Natural killer cell (primary cell): ENCODE measurements around the gene PLIN5. TPM values are rescaled to one million over a fixed set of nuclear protein-coding genes. Genes with fewer than 3 reads are reported as not detected.

Experiments used
- ATAC-seq, 3 donors: fragments of 150-1000 bp in 2 of 3; fragments of 200-7000 bp in 1 of 3; cut with Tn5 transposase; 1 replicate in 1 of 3; 2 replicates in 2 of 3; pipeline ENCODE4 v1.10.0; 2021; ENCODE audit warnings: mild to moderate bottlenecking in 2 of 3, moderate library complexity in 2 of 3
- DNase-seq, 2 donors: peaks; one replicate each; pipeline versions ENCODE4 v3.0.0 to v3.0.0-alpha.2; 2013 to 2021; ENCODE audit warnings: mixed read lengths in 1 of 2
- H3K27ac ChIP-seq: one replicate; pipeline ENCODE4 v1.5.1; 2013; ENCODE audit warnings: mild to moderate bottlenecking, low read length
- H3K27me3 ChIP-seq: one replicate; pipeline ENCODE4 v1.6.1; 2013; ENCODE audit warnings: low read length; ENCODE audit not compliant: control insufficient read depth, insufficient read depth
- H3K36me3 ChIP-seq: one replicate; pipeline ENCODE4 v1.6.1; 2013; ENCODE audit warnings: low read length; ENCODE audit not compliant: control insufficient read depth, insufficient read depth
- H3K4me1 ChIP-seq: one replicate; pipeline ENCODE4 v1.6.1; 2013; ENCODE audit warnings: low read length; ENCODE audit not compliant: control insufficient read depth, insufficient read depth
- H3K4me3 ChIP-seq: one replicate; pipeline ENCODE4 v1.5.1; 2013; ENCODE audit warnings: low read length
- H3K9me3 ChIP-seq: one replicate; pipeline ENCODE4 v1.6.1; 2013; ENCODE audit warnings: low read length; ENCODE audit not compliant: control insufficient read depth, insufficient read depth
- H3K27ac Mint-ChIP-seq, 2 donors: one replicate each; pipeline ENCODE4 v1.8.0; 2022; ENCODE audit warnings: mild to moderate bottlenecking in 2 of 2, mixed read lengths in 2 of 2, moderate library complexity in 1 of 2
- H3K27me3 Mint-ChIP-seq, 2 donors: one replicate each; pipeline ENCODE4 v1.8.0; 2022; ENCODE audit warnings: low read depth in 2 of 2, mixed read lengths in 2 of 2
- H3K36me3 Mint-ChIP-seq: one replicate; pipeline ENCODE4 v1.8.0; 2022; ENCODE audit warnings: mixed read lengths
- H3K4me1 Mint-ChIP-seq, 2 donors: one replicate each; pipeline ENCODE4 v1.8.0; 2022; ENCODE audit warnings: mixed read lengths in 2 of 2
- H3K4me3 Mint-ChIP-seq: one replicate; pipeline ENCODE4 v1.8.0; 2022; ENCODE audit warnings: mild to moderate bottlenecking, moderate library complexity, mixed read lengths
- H3K9me3 Mint-ChIP-seq, 2 donors: one replicate each; pipeline ENCODE4 v1.8.0; 2022; ENCODE audit warnings: mixed read lengths in 2 of 2
- WGBS: methylation state at CpG from one replicate; pipeline ENCODE4 v1.1.7; 2013; ENCODE audit warnings: missing lambda C conversion rate; ENCODE audit not compliant: insufficient coverage; 5-methylcytosine and 5-hydroxymethylcytosine counted together
- intact Hi-C: fragments of 100-400 bp; cut with micrococcal nuclease; formaldehyde crosslinking; loops from one replicate; pipeline ENCODE4 v1.14.2; 2022
- total RNA-seq, 4 donors: library from RNA; stranded (reverse); fragments of 120-200 nt in 1 of 4; gene quantifications; one replicate each; pipeline versions ENCODE4 v1.2.3 to v1.2.4, GENCODE V29; 2013 to 2022
- TF ChIP-seq, protein P1 (sequence below): fragments of 200-600 bp; IDR thresholded peaks from one replicate; pipeline ENCODE4 v1.8.0; 2022; ENCODE audit warnings: antibody characterized with exemption

PLIN5 gene
- total RNA-seq, 3 donors from 2014 or later (not counting 1 experiment from before 2014, with no cell fraction given), result 0.65 TPM; not detected in 2

DNA sequence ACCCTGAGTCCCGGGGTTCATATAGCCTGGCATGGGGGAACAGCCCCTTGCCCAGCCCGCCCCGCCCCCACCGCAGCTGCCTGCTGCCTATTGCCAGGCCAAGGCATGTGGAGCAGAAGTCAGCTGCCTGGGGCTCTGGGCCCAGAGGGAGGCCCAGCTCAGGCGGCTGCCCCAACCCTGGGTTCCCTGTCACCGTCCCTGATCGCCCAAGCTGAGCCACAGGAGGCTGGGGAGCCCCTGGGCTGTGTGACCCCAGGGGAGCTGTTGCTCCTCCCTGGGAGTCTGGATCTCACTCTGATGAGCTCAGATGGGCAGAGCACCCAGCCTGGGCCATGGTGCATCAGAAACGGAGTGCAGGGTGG lies 18.1 kb downstream of the PLIN5 start:
- H3K4me3 ChIP-seq, result no peak overlapping the region
- ATAC-seq (no peak), DNase-seq (no peak)
- H3K27me3 ChIP-seq, result no peaks in the 10 kb centered on the region
- no peak overlapping the region for H3K27ac ChIP-seq
- TF ChIP-seq, protein P1, sequence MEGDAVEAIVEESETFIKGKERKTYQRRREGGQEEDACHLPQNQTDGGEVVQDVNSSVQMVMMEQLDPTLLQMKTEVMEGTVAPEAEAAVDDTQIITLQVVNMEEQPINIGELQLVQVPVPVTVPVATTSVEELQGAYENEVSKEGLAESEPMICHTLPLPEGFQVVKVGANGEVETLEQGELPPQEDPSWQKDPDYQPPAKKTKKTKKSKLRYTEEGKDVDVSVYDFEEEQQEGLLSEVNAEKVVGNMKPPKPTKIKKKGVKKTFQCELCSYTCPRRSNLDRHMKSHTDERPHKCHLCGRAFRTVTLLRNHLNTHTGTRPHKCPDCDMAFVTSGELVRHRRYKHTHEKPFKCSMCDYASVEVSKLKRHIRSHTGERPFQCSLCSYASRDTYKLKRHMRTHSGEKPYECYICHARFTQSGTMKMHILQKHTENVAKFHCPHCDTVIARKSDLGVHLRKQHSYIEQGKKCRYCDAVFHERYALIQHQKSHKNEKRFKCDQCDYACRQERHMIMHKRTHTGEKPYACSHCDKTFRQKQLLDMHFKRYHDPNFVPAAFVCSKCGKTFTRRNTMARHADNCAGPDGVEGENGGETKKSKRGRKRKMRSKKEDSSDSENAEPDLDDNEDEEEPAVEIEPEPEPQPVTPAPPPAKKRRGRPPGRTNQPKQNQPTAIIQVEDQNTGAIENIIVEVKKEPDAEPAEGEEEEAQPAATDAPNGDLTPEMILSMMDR, result no peak
- no peaks in the 10 kb centered on the region for H3K36me3 Mint-ChIP-seq
- H3K9me3 Mint-ChIP-seq, result no peaks in the 10 kb centered on the region
- H3K27ac Mint-ChIP-seq, result no peak overlapping the region
- no peaks in the 10 kb centered on the region for H3K9me3 ChIP-seq
- H3K27me3 Mint-ChIP-seq, result peaks cover 0 to 8% of the 10 kb centered on the region in 2 donors
- intact Hi-C loops, result no loop called here
- no peaks in the 10 kb centered on the region for H3K36me3 ChIP-seq
- no peaks in the 10 kb centered on the region for H3K4me1 ChIP-seq
- H3K4me3 Mint-ChIP-seq, result no peak overlapping the region
- 60% methylated on average over 8 of the region's 8 CpGs for WGBS
- no peaks in the 10 kb centered on the region for H3K4me1 Mint-ChIP-seq

DNA sequence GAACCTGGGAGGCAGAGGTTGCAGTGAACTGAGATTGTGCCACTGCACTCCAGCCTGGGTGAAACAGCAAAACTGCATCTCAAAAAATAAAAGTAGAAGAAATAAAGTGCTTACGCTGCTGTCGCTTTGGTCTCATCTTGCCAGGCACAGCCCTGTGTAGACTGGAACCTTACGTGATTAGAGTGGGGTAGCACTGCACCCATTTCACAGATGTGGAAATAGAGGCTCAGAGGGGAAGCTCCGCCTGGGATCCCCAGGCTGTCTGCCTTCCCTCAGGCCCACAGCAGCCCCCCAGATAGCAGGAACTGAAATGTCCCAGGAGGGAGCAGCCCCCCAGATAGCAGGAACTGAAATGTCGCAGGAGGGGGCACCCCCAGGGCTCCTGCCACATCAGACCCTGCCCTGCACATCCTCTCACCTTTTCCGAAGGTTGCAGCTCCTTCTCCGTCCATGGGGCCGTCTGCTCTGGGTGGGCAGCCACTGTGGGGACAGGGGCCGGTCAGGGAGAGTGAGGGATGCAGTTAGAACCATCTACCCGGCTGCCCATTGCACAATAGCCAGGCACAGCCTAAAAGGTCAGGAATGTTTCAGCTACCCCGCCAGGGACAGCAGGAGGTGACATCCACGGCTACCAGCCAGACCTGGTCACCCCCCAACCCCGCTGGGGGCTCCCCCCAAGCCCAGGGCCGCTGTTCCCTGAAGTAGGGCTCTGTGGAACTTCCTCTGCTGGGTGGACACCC lies 18.7 kb downstream of the PLIN5 start:
- intact Hi-C loops, result no loop called here
- Histone ChIP-seq H3K4me3 (no peak overlapping the region), H3K27me3 (no peaks in the 10 kb centered on the region), H3K9me3 (no peaks in the 10 kb centered on the region), H3K36me3 (no peaks in the 10 kb centered on the region), H3K27ac (no peak overlapping the region), H3K4me1 (no peaks in the 10 kb centered on the region)
- no peak for DNase-seq
- no peak overlapping the region for H3K27ac Mint-ChIP-seq
- no peaks in the 10 kb centered on the region for H3K4me1 Mint-ChIP-seq
- 72% methylated on average over 14 of the region's 14 CpGs for WGBS
- H3K27me3 Mint-ChIP-seq, result peaks cover 0 to 8% of the 10 kb centered on the region in 2 donors
- no peaks in the 10 kb centered on the region for H3K36me3 Mint-ChIP-seq
- H3K9me3 Mint-ChIP-seq, result no peaks in the 10 kb centered on the region
- no peak overlapping the region for H3K4me3 Mint-ChIP-seq
- no peak for ATAC-seq
- TF ChIP-seq, protein P1, result no peak

DNA sequence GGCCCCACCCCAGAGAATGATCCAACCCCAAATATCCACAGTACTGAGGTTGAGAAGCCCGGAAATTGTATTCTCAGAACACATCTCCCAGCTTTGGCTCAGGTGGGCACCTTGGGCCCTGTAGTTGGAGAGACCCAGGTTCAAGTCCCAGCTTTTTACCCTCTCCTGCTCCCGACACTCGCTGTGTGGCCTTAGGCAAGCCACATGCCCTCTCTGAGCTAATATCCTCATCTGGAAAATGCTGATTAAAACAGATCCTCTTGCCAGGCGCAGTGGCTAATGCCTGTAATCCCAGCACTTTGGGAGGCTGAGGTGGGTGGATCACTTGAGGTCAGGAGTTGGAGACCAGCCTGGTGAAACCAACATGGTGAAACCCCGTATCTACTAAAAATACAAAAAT lies 19.3 kb downstream of the PLIN5 start:
- ATAC-seq (no peak), DNase-seq (no peak)
- H3K9me3 ChIP-seq, result no peaks in the 10 kb centered on the region
- H3K36me3 ChIP-seq, result no peaks in the 10 kb centered on the region
- H3K4me3 Mint-ChIP-seq, result no peak overlapping the region
- no peaks in the 10 kb centered on the region for H3K27me3 ChIP-seq
- intact Hi-C loops, result no loop called here
- H3K4me3 ChIP-seq, result no peak overlapping the region
- no peaks in the 10 kb centered on the region for H3K4me1 ChIP-seq
- no peak overlapping the region for H3K27ac Mint-ChIP-seq
- H3K36me3 Mint-ChIP-seq, result no peaks in the 10 kb centered on the region
- TF ChIP-seq, protein P1, result no peak
- H3K27ac ChIP-seq, result no peak overlapping the region
- H3K4me1 Mint-ChIP-seq, result no peaks in the 10 kb centered on the region
- no peaks in the 10 kb centered on the region for H3K9me3 Mint-ChIP-seq
- WGBS, result 85% methylated on average over 5 of the region's 5 CpGs
- H3K27me3 Mint-ChIP-seq, result peaks cover 0 to 3% of the 10 kb centered on the region in 2 donors

DNA sequence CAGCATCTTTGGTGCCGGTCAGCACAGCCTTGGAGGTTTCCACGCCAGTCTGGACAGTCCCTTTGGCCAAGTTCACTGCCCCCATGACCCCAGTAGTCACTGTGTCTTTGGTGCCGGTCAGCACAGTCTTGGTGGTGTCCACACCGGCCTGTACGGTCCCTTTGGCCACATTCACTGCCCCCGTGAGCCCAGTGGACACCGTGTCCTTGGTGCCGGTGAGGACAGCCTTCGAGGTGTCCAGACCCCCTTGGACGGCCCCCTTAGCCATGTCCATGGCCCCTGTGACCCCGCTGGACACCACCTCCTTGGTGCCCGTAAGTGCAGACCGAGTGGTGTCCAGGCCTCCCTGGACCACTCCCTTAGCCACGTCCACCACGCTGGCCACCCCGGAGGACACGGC lies 21.8 kb downstream of the PLIN5 start:
- no peaks in the 10 kb centered on the region for H3K36me3 ChIP-seq
- H3K4me3 Mint-ChIP-seq, result no peak overlapping the region
- H3K4me3 ChIP-seq, result no peak overlapping the region
- H3K4me1 ChIP-seq, result no peaks in the 10 kb centered on the region
- H3K27me3 ChIP-seq, result no peaks in the 10 kb centered on the region
- no peaks in the 10 kb centered on the region for H3K9me3 ChIP-seq
- H3K4me1 Mint-ChIP-seq, result no peaks in the 10 kb centered on the region
- DNase-seq, result no peak
- no peak overlapping the region for H3K27ac ChIP-seq
- intact Hi-C loops, result no loop called here
- H3K9me3 Mint-ChIP-seq, result no peaks in the 10 kb centered on the region
- WGBS, result 92% methylated on average over 17 of the region's 17 CpGs
- no peak for ATAC-seq
- H3K27me3 Mint-ChIP-seq, result no peaks in the 10 kb centered on the region
- no peak overlapping the region for H3K27ac Mint-ChIP-seq
- TF ChIP-seq, protein P1, result no peak
- H3K36me3 Mint-ChIP-seq, result no peaks in the 10 kb centered on the region
